22Rv1 (cell line): Measurements from ENCODE around the gene SDHAF2.

ENCODE experiments used
- ZFX ChIP-seq: fragments of 450-650 bp; IDR thresholded peaks from 2 replicates; pipeline ENCODE4 v1.6.1; 2017; ENCODE audit warnings: antibody characterized with exemption, borderline replicate concordance
- TF ChIP-seq, protein P1 (sequence below): fragments of 450-650 bp; IDR thresholded peaks from 2 replicates; pipeline ENCODE4 v1.5.1; 2017; ENCODE audit warnings: mild to moderate bottlenecking

DNA sequence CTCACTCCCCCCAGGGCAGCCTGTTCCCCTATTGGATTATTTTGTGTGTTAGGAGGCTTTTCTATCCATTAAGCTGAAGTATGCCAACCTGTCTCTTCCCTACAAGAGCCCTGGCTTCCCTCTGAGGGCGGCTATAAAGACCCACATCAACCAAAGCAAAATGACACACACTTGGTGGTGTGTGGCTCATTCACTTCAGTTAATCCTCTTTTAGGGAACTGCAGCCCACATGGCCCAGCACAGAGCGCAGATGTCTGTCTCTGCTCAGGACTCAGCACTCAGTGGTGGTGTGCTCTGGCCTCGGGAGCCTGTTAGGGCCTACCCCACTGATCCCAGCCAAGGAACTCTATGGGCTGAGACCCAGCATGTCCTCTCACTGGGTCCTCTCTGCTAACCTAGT lies 46.4 kb downstream of the SDHAF2 start:
- TF ChIP-seq, protein P1, sequence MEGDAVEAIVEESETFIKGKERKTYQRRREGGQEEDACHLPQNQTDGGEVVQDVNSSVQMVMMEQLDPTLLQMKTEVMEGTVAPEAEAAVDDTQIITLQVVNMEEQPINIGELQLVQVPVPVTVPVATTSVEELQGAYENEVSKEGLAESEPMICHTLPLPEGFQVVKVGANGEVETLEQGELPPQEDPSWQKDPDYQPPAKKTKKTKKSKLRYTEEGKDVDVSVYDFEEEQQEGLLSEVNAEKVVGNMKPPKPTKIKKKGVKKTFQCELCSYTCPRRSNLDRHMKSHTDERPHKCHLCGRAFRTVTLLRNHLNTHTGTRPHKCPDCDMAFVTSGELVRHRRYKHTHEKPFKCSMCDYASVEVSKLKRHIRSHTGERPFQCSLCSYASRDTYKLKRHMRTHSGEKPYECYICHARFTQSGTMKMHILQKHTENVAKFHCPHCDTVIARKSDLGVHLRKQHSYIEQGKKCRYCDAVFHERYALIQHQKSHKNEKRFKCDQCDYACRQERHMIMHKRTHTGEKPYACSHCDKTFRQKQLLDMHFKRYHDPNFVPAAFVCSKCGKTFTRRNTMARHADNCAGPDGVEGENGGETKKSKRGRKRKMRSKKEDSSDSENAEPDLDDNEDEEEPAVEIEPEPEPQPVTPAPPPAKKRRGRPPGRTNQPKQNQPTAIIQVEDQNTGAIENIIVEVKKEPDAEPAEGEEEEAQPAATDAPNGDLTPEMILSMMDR = no peak
- no peak for TF ChIP-seq ZFX
